HEK293 (cell line): Measurements from ENCODE around the gene TCF7L2.
A peak's percentile ranks its signal among the peaks of the same experiment; 100 is the strongest.

ENCODE experiments used
- ATF2 ChIP-seq: fragments of 450-650 bp; formaldehyde crosslinking; IDR thresholded peaks from 2 replicates; pipeline ENCODE4 v1.5.1; 2016; ENCODE audit warnings: missing biosample characterization, missing genetic modification characterization, low read depth
- BCL11B ChIP-seq: fragments of 450-650 bp; formaldehyde crosslinking; IDR thresholded peaks from 2 replicates; pipeline ENCODE4 v1.5.1; 2016; ENCODE audit warnings: low read depth, missing biosample characterization, missing genetic modification characterization
- CTCF ChIP-seq: fragments of 450-650 bp; formaldehyde crosslinking; IDR thresholded peaks from 2 replicates; pipeline ENCODE4 v1.5.1; 2016; ENCODE audit warnings: missing biosample characterization, missing genetic modification characterization
- HOXC10 ChIP-seq: sonication (generic); formaldehyde crosslinking; IDR thresholded peaks from 2 replicates; pipeline ENCODE4 v1.8.1; 2023; ENCODE audit warnings: mild to moderate bottlenecking, missing genetic modification reagents
- KLF17 ChIP-seq: fragments of 450-650 bp; formaldehyde crosslinking; IDR thresholded peaks from 2 replicates; pipeline ENCODE4 v1.5.1; 2016; ENCODE audit warnings: missing biosample characterization, missing genetic modification characterization
- PATZ1 ChIP-seq: fragments of 450-650 bp; formaldehyde crosslinking; IDR thresholded peaks from 2 replicates; pipeline ENCODE4 v1.5.1; 2016; ENCODE audit warnings: missing biosample characterization, missing genetic modification characterization
- REST ChIP-seq: fragments of 450-650 bp; formaldehyde crosslinking; IDR thresholded peaks from 2 replicates; pipeline ENCODE4 v1.5.1; 2016; ENCODE audit warnings: missing biosample characterization, missing genetic modification characterization
- TCF7L2 ChIP-seq: IDR thresholded peaks from 2 replicates; pipeline ENCODE4 v1.6.1; 2011; ENCODE audit warnings: low read depth, mild to moderate bottlenecking, inconsistent platforms, low read length, moderate library complexity, borderline replicate concordance
- ZFP3 ChIP-seq: fragments of 450-650 bp; formaldehyde crosslinking; IDR thresholded peaks from 2 replicates; pipeline ENCODE4 v1.5.1; 2016; ENCODE audit warnings: low read depth, missing biosample characterization, missing genetic modification characterization
- ZNF138 ChIP-seq: fragments of 450-650 bp; formaldehyde crosslinking; IDR thresholded peaks from 2 replicates; pipeline ENCODE4 v1.5.1; 2016; ENCODE audit warnings: missing biosample characterization, missing genetic modification characterization, borderline replicate concordance
- ZNF155 ChIP-seq: fragments of 450-650 bp; formaldehyde crosslinking; IDR thresholded peaks from 2 replicates; pipeline ENCODE4 v1.5.1; 2016; ENCODE audit warnings: missing biosample characterization, missing genetic modification characterization
- ZNF184 ChIP-seq: fragments of 450-650 bp; IDR thresholded peaks from 2 replicates; pipeline ENCODE4 v1.5.1; 2018; ENCODE audit warnings: missing biosample characterization, mild to moderate bottlenecking, missing genetic modification characterization
- ZNF2 ChIP-seq: fragments of 450-650 bp; formaldehyde crosslinking; IDR thresholded peaks from 2 replicates; pipeline ENCODE4 v1.5.1; 2016; ENCODE audit warnings: missing biosample characterization, missing genetic modification characterization
- ZNF24 ChIP-seq: fragments of 450-650 bp; formaldehyde crosslinking; IDR thresholded peaks from 2 replicates; pipeline ENCODE4 v1.5.1; 2016; ENCODE audit warnings: missing biosample characterization, missing genetic modification characterization
- ZNF280C ChIP-seq: fragments of 450-650 bp; formaldehyde crosslinking; IDR thresholded peaks from 2 replicates; pipeline ENCODE4 v1.5.1; 2016; ENCODE audit warnings: missing biosample characterization, missing genetic modification characterization
- ZNF324 ChIP-seq: fragments of 450-650 bp; formaldehyde crosslinking; IDR thresholded peaks from 2 replicates; pipeline ENCODE4 v1.5.1; 2016; ENCODE audit warnings: missing biosample characterization, missing genetic modification characterization
- ZNF513 ChIP-seq: fragments of 450-650 bp; IDR thresholded peaks from 2 replicates; pipeline ENCODE4 v1.5.1; 2018; ENCODE audit warnings: missing biosample characterization, missing genetic modification characterization
- ZNF544 ChIP-seq: fragments of 450-650 bp; formaldehyde crosslinking; IDR thresholded peaks from 2 replicates; pipeline ENCODE4 v1.5.0; 2017; ENCODE audit warnings: missing biosample characterization, missing genetic modification characterization
- ZNF548 ChIP-seq: fragments of 450-650 bp; formaldehyde crosslinking; IDR thresholded peaks from 2 replicates; pipeline ENCODE4 v1.5.1; 2016; ENCODE audit warnings: missing biosample characterization, missing genetic modification characterization
- ZNF585B ChIP-seq: fragments of 450-650 bp; formaldehyde crosslinking; IDR thresholded peaks from 2 replicates; pipeline ENCODE4 v1.5.1; 2016; ENCODE audit warnings: missing biosample characterization, missing genetic modification characterization
- ZNF704 ChIP-seq: fragments of 450-650 bp; formaldehyde crosslinking; IDR thresholded peaks from 2 replicates; pipeline ENCODE4 v1.5.1; 2016; ENCODE audit warnings: missing biosample characterization, missing genetic modification characterization
- ZNF707 ChIP-seq: fragments of 450-650 bp; formaldehyde crosslinking; IDR thresholded peaks from 2 replicates; pipeline ENCODE4 v1.5.1; 2016; ENCODE audit warnings: missing biosample characterization, missing genetic modification characterization
- ZNF792 ChIP-seq: fragments of 450-650 bp; formaldehyde crosslinking; IDR thresholded peaks from 2 replicates; pipeline ENCODE4 v1.5.1; 2016; ENCODE audit warnings: missing biosample characterization, missing genetic modification characterization
- ZNF837 ChIP-seq: fragments of 450-650 bp; formaldehyde crosslinking; IDR thresholded peaks from 2 replicates; pipeline ENCODE4 v1.5.1; 2016; ENCODE audit warnings: missing biosample characterization, missing genetic modification characterization

TCF7L2 gene

GRCh38 chr10:113047963-113048781 is 98.1 kb downstream of the TCF7L2 start (continued):
- TF ChIP-seq ZNF513 (tag by site-specific recombination): no peak
- TF ChIP-seq ZNF184 (tag by site-specific recombination): peak; percentile 30; the same call in 1 of the 2 replicates
- peak; percentile 82; the same call in 1 of the 2 replicates for TF ChIP-seq KLF17 (tag by site-specific recombination)
- no peak for TF ChIP-seq HOXC10
- no peak for TF ChIP-seq ZNF837 (tag by site-specific recombination)
- TF ChIP-seq ZNF792 (tag by site-specific recombination): no peak
- TF ChIP-seq REST (tag by site-specific recombination): no peak
- TF ChIP-seq ZFP3 (tag by site-specific recombination): no peak
- no peak for TF ChIP-seq ZNF324
- no peak for TF ChIP-seq TCF7L2
- peak; percentile 22; the same call in 1 of the 2 replicates for TF ChIP-seq ZNF2 (tag by site-specific recombination)
- peak; percentile 60 for TF ChIP-seq PATZ1 (tag by site-specific recombination)
- no peak for TF ChIP-seq CTCF
- no peak for TF ChIP-seq ZNF280C (tag by site-specific recombination)
- TF ChIP-seq ZNF707 (tag by site-specific recombination): no peak
- TF ChIP-seq ZNF155 (tag by site-specific recombination): no peak
- TF ChIP-seq ZNF585B (tag by site-specific recombination): no peak
- TF ChIP-seq ZNF24 (tag by site-specific recombination): peak; percentile 70; the same call in 1 of the 2 replicates
- no peak for TF ChIP-seq ZNF548 (tag by site-specific recombination)
- no peak for TF ChIP-seq ZNF704 (tag by site-specific recombination)
- TF ChIP-seq BCL11B (tag by site-specific recombination): no peak
- TF ChIP-seq ZNF138 (tag by site-specific recombination): no peak
- TF ChIP-seq ATF2: no peak; the same call in 1 of the 2 replicates
- TF ChIP-seq ZNF544 (tag by site-specific recombination): no peak
